ENCODE measurements around the gene DONSON. TPM values are rescaled to one million over a fixed set of nuclear protein-coding genes. Genes with fewer than 3 reads are reported as not detected.

The DONSON gene
- total RNA-seq, 1 donor from 2014 or later: 10.3 TPM

DNA sequence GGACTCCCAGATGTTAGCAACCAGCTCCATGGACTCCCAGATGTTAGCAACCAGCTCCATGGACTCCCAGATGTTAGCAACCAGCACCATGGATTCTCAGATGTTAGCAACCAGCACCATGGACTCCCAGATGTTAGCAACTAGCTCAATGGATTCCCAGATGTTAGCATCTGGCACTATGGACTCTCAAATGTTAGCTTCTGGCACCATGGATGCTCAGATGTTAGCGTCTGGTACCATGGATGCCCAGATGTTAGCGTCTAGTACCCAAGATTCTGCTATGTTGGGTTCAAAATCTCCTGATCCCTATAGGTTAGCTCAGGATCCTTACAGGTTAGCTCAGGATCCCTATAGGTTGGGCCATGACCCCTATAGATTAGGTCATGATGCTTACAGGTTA lies 36.8 kb downstream of the DONSON start:
- Histone ChIP-seq H3K4me3 (no peak overlapping the region), H3K9me3 (no peaks in the 10 kb centered on the region), H3K27me3 (no peaks in the 10 kb centered on the region), H3K4me1 (peaks cover 26% of the 10 kb centered on the region), H3K27ac (no peak overlapping the region), H3K36me3 (peaks cover 0 to 76% of the 10 kb centered on the region in 2 donors)
- intact Hi-C loops (cut with DNase I): no loop called here
- TF ChIP-seq POLR2AphosphoS5 (IDR thresholded peaks at IDR 0.05; ENCODE audit: insufficient read depth in 1 of 2, low read depth in 1 of 2) (no peak), POLR2A (IDR thresholded peaks at IDR 0.05) (no peak), CTCF (IDR thresholded peaks at IDR 0.05) (no peak)
- no peak for DNase-seq (ENCODE audit: extremely low spot score in 2 of 2)

DNA sequence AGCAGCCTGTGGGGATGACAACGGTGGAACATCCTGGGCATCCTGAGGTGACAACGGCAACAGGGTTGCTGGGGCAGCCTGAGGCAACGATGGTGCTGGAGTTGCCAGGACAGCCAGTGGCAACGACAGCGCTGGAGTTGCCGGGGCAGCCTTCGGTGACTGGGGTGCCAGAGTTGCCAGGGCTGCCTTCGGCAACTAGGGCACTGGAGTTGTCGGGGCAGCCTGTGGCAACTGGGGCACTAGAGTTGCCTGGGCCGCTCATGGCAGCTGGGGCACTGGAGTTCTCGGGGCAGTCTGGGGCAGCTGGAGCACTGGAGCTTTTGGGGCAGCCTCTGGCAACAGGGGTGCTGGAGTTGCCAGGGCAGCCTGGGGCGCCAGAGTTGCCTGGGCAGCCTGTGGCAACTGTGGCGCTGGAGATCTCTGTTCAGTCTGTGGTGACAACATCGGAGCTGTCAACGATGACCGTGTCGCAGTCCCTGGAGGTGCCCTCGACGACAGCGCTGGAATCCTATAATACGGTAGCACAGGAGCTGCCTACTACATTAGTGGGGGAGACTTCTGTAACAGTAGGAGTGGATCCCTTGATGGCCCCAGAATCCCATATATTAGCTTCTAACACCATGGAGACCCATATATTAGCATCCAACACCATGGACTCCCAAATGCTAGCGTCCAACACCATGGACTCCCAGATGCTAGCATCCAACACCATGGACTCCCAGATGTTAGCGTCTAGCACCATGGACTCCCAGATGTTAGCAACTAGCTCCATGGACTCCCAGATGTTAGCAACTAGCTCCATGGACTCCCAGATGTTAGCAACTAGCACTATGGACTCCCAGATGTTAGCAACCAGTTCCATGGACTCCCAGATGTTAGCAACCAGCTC lies 37.5 kb downstream of the DONSON start:
- intact Hi-C loops (cut with DNase I): no loop called here
- no peaks in the 10 kb centered on the region for H3K9me3 ChIP-seq
- peaks cover 0 to 73% of the 10 kb centered on the region in 2 donors for H3K36me3 ChIP-seq
- no peak overlapping the region for H3K4me3 ChIP-seq
- no peaks in the 10 kb centered on the region for H3K27me3 ChIP-seq
- H3K27ac ChIP-seq: no peak overlapping the region
- DNase-seq (ENCODE audit: extremely low spot score in 2 of 2): no peak
- peaks cover 20% of the 10 kb centered on the region for H3K4me1 ChIP-seq
- TF ChIP-seq POLR2A (IDR thresholded peaks at IDR 0.05): no peak
- no peak for TF ChIP-seq CTCF (IDR thresholded peaks at IDR 0.05)
- no peak for TF ChIP-seq POLR2AphosphoS5 (IDR thresholded peaks at IDR 0.05; ENCODE audit: insufficient read depth in 1 of 2, low read depth in 1 of 2)

GRCh38 chr21:33549848-33550771 lies 38.4 kb downstream of the DONSON start:
- TF ChIP-seq POLR2AphosphoS5 (IDR thresholded peaks at IDR 0.05; ENCODE audit: insufficient read depth in 1 of 2, low read depth in 1 of 2) (no peak), CTCF (IDR thresholded peaks at IDR 0.05) (no peak), POLR2A (IDR thresholded peaks at IDR 0.05) (no peak)
- Histone ChIP-seq H3K4me3 (no peak overlapping the region), H3K4me1 (peaks cover 19% of the 10 kb centered on the region), H3K9me3 (no peaks in the 10 kb centered on the region), H3K27me3 (no peaks in the 10 kb centered on the region), H3K27ac (no peak overlapping the region), H3K36me3 (peaks cover 0 to 65% of the 10 kb centered on the region in 2 donors)
- intact Hi-C loops (cut with DNase I): no loop called here
- no peak for DNase-seq (ENCODE audit: extremely low spot score in 2 of 2)

DNA sequence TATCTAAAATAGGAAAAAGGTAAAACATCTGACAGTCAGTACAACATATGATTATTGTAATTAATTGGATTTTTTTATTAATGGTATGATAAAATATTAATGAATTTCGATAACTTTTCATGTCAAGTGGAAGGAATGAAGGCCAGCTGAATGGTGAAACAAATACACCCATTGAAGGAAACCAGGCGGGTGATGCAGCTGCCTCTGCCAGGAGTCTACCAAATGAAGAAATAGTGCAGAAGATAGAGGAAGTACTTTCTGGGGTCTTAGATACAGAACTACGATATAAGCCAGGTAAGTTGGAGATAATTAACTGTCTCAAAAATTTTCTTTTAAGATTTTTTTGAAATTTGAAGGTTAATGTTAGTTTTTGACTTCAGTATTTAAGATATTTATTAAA lies 42.4 kb downstream of the DONSON start:
- intact Hi-C loops (cut with DNase I): no loop called here
- TF ChIP-seq POLR2A (IDR thresholded peaks at IDR 0.05) (no peak), CTCF (IDR thresholded peaks at IDR 0.05) (no peak), POLR2AphosphoS5 (IDR thresholded peaks at IDR 0.05; ENCODE audit: insufficient read depth in 1 of 2, low read depth in 1 of 2) (no peak)

More for the DNA sequence above, 42.4 kb downstream of the DONSON start:
- Histone ChIP-seq H3K27ac (no peak overlapping the region), H3K9me3 (no peaks in the 10 kb centered on the region), H3K4me3 (no peak overlapping the region), H3K36me3 (peaks cover 0 to 28% of the 10 kb centered on the region in 2 donors), H3K27me3 (no peaks in the 10 kb centered on the region), H3K4me1 (peaks cover 23% of the 10 kb centered on the region)
- DNase-seq (ENCODE audit: extremely low spot score in 2 of 2): no peak

Data from vagina (tissue), 2 donors.